Stimulated activated CD4-positive, alpha-beta T cell treated with anti-CD3 and anti-CD28 coated beads, Interleukin-12 subunit alpha, Interleukin-12 subunit beta, amount 100 ng/mL, for 4 hours (primary cell): ENCODE measurements around the gene WASF2.
"Not testable (repeated sequence)": the region's sequence is repeated elsewhere in the genome, so short reads cannot be mapped to it uniquely, and the experiment has no call there.

ENCODE experiments used
- DNase-seq: peaks from one replicate; pipeline ENCODE4 v3.0.0-alpha.2; 2020

WASF2 gene

DNA sequence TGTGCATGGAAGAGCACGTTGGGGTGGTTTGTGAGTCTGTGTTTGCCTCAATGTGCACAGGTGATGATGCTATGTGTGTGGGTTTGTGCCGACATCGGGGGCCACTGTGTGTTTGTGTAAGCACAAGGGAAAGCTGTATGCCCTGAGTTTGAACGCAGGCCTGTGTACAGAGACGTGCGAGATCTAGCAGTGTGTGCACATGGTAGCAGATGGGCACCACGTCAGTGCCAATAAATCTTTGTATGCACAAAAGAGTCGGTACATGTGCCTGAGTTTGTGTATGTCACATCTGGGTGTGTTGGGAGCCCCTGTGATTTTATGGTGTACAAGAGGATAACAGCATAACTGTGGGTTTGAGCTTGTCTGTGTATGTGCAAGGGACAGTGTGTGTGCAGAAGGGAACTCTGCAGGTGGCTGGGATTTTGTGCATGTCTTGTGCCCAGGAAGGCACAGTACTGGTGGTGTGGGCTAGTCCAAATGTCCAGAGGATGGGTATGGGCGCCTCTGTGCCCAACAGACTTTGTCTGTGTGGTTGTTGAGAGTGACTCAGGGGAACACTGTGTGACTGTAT lies 32.0 kb upstream of the WASF2 start:
- DNase-seq, result no peak

- DNase-seq, result peak; percentile 49
Measured at GRCh38 chr1:27521336-27521831, 31.4 kb upstream of the WASF2 start.

DNA sequence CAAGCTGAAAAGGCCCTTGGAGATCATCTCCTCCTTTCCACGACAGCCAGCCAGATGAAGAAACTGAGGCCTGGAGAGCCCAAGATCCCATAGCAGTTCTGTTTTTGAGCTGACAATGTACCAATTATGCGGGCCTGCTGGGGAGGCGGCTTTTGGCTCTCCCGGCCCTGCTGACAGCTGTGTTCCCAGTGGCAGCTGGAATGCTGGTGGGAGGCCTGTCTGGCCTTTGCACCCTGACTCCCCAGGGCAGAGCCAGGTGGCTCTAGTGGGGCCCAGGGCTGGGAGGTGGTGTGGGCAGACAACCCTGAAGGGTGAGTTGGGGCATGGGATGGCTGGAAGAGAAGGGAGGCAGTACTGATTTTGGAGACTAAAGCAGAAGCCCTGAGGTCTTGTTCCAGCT lies 30.7 kb upstream of the WASF2 start:
- no peak for DNase-seq

- no peak for DNase-seq
Measured at GRCh38 chr1:27519331-27520258, 29.6 kb upstream of the WASF2 start.

GRCh38 chr1:27518808-27519207 lies 28.8 kb upstream of the WASF2 start:
- DNase-seq, result no peak

- DNase-seq, result no peak
Measured at GRCh38 chr1:27517907-27518718, 28.1 kb upstream of the WASF2 start.

DNA sequence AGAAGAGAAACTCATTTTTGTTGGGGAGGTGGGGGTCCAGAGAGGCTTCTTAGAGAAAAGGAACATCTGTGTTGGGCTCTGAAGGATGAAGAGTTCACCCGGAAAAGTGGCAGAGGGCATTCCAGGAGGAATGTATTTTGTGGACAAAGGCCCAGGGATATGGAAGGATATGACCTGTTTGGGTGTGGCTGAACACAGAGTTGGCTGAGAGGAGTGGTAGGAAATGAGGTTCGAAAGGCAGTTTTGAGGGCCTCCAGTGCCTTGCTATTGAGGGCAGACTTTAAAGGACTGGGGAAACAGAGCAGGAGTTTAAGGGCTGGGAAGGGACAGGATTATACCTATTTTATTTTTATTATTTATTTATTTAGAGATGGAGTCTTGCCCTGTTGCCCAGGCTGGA lies 27.3 kb upstream of the WASF2 start:
- no peak for DNase-seq

GRCh38 chr1:27515626-27516025 lies 25.7 kb upstream of the WASF2 start:
- no peak for DNase-seq

- DNase-seq, result no peak
Measured at GRCh38 chr1:27513958-27514357, 24.0 kb upstream of the WASF2 start.

DNA sequence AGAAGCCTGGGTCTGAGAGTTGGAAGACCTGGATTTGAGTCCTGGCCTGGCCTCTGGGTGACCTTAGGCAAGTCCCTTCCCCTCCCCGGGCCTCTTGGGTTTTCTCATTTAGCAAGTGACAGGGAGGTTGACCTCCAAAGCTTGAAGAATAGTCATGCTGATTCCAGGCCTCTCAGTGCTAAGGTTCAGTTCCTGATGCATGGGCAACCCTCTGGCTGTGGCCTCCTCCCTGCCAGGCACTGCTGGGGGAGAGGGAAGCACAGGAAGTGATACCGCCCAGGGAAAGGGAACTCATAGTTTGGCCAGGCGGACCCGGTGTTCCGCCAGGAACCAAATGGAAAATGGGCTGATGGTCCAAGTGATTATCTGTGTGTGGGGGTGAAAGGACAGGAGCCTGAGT lies 23.6 kb upstream of the WASF2 start:
- DNase-seq, result no peak

DNA sequence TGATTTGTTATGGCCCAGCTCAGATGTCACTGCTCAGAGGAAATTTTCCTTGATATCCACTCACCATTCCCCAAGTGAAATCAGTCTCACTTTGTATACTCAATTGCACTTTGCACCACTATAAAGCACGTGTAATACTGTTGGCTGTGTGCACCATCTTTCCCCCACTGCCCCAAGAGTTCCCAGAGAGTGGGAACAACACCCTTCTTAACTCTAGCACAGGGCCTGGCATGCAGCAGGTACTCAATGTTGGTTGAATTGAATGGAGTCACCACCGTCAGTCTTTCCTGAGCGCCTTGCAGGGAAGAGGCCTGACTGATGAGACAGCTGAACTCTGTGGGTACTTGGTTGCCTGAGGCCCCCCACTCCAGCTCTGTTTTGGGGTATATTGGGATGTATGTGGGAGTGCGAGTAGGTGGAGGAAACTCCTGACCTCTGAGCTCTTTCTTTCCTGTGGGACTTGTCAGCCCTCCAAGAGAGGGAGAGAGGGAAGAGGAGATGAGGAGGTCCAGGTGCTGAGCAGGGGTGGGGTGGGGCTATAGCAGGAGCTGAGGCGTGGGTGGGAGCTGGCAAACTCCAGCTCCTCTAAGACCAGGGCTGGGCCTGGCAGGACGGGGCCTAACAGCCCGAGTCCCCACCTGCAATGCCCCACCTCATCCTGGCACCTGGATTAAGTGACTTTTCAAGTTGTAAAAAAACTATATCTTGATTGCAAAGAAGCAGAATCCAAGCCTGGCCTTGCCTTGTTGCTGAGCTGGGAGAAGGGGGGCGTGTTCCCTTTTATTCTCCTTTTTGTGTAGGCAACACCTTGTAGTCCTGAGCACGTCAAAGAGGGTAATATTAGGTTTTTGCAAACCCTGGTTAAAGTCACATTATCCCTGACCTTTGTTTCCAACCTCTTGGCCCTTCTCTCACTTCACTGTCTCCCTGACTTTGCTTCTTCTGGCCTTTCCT lies 19.4 kb upstream of the WASF2 start:
- DNase-seq, result no peak

- no peak for DNase-seq
Measured at GRCh38 chr1:27507960-27508665, 18.1 kb upstream of the WASF2 start.

- no peak for DNase-seq
Measured at GRCh38 chr1:27506703-27507102, 16.7 kb upstream of the WASF2 start.

DNA sequence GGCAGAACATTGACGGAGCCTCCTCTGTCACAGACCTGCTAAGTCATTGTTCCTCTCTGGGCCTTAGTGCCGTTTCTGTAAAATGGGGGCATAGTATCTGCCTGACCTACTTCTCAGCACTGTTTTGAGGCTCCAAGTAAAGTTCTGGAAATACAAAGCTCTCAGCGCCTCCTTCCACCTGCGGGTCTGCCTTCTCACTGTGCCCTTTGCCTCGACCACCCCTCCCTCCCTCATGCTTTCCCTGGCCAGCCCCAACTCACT lies 15.4 kb upstream of the WASF2 start:
- no peak for DNase-seq

DNA sequence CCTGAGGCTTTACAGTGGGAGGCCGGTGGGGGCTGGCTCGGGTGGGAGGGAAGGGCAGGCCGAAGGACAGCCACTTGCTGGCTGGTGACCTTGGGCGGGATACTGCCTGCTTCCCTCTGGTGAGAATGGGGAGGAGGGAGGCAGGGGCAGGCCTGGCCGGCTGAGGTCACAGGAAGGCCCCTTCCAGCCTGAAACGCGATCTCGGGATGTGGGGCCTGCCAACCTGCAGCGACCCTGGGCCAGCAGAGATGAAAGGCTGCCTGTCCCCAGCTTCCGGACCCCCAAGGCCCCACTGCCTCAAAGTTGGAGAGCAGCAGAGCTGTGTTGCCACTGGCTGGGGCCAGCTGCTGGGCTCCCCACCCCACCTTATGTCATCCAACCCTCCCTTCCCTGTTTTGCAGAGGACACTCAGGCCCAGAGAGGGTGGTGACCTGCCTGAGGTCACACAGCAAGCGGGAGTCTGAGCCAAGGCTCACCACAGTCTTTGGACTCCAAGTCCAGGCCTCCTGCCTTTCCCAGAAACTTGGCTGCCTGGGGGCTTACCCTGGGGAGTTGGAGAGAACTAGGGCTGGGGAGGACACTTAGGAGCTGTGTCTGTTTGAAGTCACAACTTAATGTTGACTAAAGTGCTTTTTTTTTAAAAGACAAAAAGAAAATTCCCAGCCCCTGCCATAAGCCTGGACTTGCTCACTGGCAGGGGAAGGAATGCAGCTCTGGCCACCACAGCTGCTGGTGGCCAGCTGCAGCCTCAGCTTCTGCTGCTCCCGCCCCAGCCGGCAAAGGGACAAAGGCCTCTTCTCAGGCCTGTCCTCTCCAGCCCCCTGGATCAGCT lies 14.8 kb upstream of the WASF2 start:
- no peak for DNase-seq

GRCh38 chr1:27503844-27504587 lies 14.0 kb upstream of the WASF2 start:
- no peak for DNase-seq

DNA sequence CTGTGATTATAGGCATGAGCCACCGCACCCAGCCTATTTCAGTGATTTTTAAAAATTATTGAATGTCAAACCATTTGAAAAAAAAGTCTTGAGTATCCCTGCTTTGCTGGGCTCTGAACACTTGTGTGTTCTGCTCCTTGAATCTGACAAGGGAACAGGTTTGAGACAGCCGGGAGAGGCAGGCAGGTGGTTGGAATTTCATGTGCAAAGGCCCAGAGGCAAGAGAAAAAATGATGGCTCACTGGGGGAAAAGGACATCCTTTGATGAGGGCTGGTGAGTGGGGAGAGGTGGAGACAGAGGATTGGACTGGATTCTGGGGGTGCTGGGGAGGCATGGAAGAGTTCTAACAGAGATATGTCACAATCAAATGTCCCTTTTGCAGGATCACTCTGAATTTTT lies 13.1 kb upstream of the WASF2 start:
- no peak for DNase-seq

DNA sequence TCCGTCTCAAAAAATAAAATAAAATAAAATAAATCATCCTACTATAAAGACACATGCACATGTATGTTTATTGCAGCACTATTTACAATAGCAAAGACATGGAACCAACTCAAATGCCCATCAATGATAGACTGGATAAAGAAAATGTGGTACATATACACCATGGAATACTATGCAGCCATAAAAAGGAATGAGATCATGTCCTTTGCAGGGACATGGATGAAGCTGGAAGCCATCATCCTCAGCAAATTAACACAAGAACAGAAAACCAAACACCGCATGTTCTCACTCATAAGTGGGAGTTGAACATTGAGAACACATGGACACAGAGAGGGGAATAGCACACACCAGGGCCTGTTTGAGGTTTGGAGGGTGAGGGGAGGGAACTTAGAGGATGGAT lies 11.2 kb upstream of the WASF2 start:
- DNase-seq, result not testable (repeated sequence)

DNA sequence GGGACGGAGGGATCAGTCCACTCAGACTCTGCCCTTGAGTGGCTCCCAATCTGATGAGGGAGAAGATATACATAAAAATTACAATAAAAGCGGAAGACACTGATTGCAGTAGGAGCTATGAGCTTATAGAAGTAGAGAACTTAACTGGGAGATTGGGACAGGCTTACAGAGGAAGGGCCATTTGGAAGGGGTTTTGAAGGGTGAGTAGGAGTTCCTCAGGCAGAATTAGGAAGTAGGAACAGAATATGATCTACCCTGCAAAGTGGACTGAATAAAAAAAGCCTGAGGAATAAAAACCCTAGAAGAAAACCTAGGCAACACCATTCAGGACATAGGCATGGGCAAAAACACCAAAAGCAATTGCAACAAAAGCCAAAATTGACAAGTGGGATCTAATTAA lies 9.2 kb upstream of the WASF2 start:
- DNase-seq, result no peak

DNA sequence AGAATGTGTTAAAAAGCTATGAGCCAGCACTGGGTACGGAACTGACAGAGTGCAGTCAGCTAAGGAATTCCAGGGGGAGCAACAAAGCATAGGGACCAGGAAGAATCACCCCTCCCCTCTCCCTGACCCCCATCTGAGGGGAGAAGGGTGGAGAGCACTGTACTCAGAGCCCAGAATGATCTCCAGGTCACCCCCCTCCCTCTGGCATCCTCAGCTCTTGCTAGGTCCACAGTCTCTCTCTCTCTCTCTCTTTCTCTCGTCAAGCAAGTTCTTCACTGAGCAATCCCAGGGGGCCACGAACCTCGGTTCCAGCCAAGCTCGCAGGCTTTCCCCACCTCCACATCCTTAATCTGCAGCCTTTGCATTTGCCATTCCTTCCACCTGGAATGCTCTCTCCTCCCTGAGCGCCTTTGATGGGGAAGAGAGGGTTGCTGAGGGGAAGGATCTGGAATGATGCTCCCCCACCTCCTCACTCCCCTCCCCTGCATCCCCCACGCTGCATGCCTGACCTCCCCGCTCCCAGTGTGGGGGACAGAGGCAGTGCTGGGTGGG lies 6.7 kb upstream of the WASF2 start:
- DNase-seq, result no peak
